Measurements from ENCODE around the gene TPM2.

The TPM2 gene

DNA sequence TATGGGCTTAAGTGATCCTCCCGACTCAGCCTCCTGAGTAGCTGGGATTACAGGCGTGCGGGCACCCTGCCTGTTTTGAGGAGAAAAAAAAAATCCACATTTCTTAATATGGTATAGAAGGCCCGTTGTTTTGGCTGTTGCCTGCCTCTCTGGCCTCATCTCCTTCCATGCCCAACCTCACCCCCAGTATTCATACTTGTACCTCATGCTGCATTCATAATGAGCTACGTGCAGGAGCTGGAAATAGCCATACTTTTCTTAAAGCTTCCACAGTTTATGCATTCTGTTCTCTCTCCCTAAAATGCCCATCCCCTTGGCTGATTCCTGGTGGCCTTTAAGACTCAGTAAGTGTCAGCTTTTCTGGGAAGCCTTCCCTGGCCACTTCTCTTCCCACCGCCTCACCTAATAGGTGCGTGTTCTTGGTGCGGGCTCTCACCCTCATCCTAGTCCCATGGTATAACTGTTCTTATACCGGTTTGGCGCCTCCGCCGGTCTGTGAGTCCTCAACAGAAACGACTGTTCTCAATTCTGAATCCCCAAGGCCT lies 2.1 kb upstream of the TPM2 start:
- no peak for DNase-seq

GRCh38 chr9:35691334-35691650 lies 1.6 kb upstream of the TPM2 start:
- DNase-seq: no peak

DNA sequence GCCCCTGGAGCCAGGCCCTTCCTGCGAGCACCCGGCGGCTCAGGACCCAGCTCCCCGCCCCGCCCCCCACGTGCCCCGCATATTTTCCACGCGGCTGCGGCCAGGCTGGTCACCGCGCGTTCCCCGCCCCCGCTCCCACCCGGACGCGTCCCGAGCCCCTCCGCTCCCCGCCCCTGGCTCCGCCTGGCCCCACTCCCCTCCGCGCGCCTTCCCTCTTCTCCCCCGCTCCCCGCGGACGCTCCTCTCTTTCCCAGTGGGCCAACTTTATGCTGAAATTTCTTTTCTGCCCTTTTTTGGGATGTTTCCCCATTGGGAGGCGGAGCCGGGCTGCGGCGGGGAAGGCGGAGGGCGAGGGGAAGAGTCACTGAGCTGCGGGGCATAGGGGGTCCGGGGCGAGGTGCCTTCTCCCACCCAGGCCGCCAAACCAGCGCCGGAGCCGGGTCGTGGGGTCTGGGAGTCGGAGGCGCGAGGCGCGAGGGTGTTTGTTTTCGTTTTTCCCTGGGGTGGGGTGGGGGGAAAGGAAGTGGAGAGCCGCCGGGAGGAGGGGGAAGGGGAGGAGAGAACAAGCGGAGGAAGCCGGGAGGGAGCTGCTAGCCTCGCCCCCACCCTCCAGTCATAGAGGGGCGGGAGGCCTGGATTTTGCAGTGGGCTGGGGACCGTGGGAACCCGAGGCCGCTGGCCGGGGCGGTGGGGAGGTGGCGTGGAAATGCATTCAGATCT lies 1.0 kb upstream of the TPM2 start:
- no peak for DNase-seq

DNA sequence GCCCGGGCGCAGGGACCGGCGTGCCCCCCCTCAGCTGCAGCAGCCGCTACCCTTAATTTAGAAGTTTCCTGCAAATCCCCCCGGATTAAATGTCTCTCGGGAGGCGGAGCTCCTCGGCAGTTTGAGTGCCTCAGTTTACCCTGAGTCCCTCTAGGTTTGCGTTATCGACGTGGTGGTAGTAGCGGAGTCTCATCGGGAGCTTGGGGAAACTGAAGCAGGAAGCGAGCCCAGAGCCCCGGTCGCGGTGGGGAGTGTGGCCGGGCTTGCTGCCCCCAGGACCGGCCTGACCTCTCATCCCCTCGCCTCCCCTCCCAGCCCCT lies 529 bp upstream of the TPM2 start:
- DNase-seq: no peak

GRCh38 chr9:35688558-35689541 lies 875 bp downstream of the TPM2 start:
- DNase-seq: no peak

DNA sequence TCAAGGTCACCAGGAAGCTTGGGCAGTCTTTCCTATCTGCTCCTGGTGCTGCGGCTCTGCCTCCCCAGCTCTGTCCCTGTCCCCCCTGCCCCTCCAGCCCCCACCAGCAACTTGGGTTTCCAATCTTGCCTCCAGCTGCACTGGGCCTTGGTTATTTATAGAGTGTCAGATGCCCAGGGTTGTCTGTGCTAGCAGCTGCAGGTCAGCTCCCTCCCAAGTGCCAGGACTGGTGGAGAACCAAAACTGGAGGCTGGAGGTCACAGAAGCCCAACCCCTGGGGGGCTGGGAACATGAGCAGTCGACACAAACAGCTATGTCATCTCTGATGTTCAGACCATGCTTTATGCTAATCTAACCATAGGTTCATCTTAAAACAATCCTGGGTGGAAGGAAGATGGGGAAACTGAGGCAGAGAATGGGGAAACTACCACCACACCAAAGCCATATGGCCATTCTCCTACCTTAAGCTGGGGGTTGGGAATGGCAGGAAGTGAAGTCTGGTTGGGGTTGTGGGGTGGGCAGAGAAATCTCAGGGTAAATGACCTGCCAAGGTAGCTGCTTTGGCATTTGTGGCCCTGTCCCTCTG lies 1.7 kb downstream of the TPM2 start:
- no peak for DNase-seq

DNA sequence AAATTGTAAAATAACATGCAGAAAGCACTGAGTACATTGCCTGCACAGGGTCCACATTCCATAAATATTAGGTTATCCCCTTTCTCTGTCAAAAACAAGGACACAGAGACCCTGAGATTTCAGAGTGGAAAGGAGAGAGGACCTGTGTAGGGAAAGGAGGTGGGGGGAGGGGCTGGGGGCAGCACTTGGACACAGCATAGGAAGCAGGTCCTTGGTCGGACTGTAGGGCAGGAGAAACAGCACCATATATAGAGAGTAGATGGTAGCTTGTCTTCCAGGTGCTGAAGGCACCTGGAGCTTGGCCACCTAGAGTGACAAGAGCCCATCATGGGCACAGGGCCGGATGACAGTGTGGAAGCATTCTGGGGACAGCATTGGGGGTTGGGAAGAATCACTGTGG lies 2.4 kb downstream of the TPM2 start:
- no peak for DNase-seq

GRCh38 chr9:35686222-35687203 lies 3.2 kb downstream of the TPM2 start:
- DNase-seq: no peak

DNA sequence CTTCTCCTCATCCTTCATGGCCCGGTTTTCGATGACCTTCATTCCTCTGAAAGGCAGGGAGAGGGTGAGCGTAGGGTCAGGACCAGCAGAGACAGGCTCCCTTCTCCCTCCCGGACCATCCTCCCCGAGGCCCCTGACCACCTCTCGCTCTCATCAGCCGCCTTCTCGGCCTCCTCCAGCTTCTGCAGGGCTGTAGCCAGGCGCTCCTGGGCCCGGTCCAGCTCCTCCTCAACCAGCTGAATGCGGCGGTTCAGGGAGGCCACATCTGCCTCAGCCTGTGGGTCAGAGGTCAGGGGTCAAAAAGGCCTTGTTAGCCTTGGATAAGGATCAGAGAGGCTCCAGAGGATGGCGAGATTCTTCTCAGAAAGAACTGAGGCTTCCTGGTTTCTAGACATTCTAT lies 4.2 kb downstream of the TPM2 start:
- DNase-seq: no peak

- DNase-seq: no peak
Observed at GRCh38 chr9:35684921-35685320, 4.8 kb downstream of the TPM2 start.

DNA sequence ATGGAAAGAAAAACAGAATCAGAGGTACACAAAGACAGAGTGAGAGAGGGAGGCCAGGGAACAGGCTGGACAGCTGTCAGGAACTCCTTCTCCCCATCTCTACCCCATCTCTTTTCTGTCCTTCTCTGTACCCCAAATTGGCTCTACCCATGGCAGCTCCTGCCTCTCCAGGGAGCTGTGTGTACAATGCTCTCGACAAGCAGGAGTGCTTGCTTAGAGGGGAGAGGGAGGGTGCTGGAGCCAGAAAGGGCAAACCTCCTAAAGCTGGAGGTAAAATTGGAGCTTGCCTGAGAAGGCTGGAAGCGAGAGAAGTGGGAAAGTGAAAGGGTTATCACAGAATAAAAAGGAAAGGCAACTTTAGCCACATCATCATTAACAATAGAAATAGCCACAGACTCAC lies 6.4 kb downstream of the TPM2 start:
- no peak for DNase-seq

GRCh38 chr9:35682520-35683315 lies 7.0 kb downstream of the TPM2 start:
- no peak for DNase-seq

- no peak for DNase-seq
Observed at GRCh38 chr9:35682051-35682450, 7.7 kb downstream of the TPM2 start.

GRCh38 chr9:35681341-35682002 lies 8.3 kb downstream of the TPM2 start:
- no peak for DNase-seq

- no peak for DNase-seq
Observed at GRCh38 chr9:35680331-35681105, 9.2 kb downstream of the TPM2 start.

- no peak for DNase-seq
Observed at GRCh38 chr9:35679766-35680330, 9.9 kb downstream of the TPM2 start.

DNA sequence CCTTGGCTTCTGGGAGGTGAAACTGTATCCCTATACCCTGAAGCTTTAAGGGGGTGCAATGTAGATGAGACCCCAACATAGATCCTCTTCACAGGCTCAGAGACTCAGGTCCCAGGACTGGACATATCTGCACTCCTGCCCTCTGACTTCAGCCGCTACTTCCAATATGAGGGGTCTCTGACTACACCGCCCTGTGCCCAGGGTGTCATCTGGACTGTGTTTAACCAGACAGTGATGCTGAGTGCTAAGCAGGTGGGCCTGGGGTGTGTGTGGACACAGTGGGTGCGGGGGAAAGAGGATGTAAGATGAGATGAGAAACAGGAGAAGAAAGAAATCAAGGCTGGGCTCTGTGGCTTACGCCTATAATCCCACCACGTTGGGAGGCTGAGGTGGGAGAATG lies 10.6 kb downstream of the TPM2 start:
- no peak for DNase-seq

DNA sequence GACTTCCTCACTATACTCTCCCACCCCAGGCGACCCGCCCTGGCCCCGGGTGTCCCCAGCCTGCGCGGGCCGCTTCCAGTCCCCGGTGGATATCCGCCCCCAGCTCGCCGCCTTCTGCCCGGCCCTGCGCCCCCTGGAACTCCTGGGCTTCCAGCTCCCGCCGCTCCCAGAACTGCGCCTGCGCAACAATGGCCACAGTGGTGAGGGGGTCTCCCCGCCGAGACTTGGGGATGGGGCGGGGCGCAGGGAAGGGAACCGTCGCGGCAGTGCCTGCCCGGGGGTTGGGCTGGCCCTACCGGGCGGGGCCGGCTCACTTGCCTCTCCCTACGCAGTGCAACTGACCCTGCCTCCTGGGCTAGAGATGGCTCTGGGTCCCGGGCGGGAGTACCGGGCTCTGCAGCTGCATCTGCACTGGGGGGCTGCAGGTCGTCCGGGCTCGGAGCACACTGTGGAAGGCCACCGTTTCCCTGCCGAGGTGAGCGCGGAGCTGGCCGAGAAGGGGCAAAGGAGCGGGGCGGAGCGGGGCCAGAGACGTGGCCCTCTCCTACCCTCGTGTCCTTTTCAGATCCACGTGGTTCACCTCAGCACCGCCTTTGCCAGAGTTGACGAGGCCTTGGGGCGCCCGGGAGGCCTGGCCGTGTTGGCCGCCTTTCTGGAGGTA lies 13.9 kb downstream of the TPM2 start:
- DNase-seq: no peak

- no peak for DNase-seq
Observed at GRCh38 chr9:35675204-35675603, 14.5 kb downstream of the TPM2 start.

GRCh38 chr9:35674025-35674361 lies 15.7 kb downstream of the TPM2 start:
- no peak for DNase-seq
